ENCODE measurements around the gene CRB2.

DNA sequence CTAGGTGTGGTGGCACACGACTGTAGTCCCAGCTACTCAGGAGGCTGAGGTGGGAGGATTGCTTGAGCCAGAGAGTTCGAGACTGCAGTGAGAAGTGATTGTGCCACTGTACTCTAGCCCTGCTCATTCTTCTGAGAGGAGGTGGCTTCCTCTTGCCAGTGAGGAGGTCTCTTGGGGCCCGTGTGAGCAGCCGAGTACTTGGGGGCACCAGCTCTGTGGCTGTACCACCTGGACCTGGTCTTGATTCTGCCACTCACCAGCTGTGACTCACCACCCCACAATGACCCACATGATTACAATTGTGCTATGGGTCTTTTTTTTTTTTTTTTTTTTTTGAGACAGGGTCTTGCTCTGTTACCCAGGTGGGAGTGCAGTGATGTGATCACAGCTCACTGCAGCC, 18.0 kb upstream of the CRB2 start:
- no peak for TF ChIP-seq HDGF (IDR thresholded peaks at IDR 0.05; ENCODE audit: borderline replicate concordance)
- no peak for TF ChIP-seq BHLHE40 (IDR thresholded peaks at IDR 0.05; ENCODE audit: borderline replicate concordance)
- TF ChIP-seq NFRKB (IDR thresholded peaks at IDR 0.05), result no peak
- no peak for TF ChIP-seq SP1 (IDR thresholded peaks at IDR 0.05)
- no peak for TF ChIP-seq TARDBP (IDR thresholded peaks at IDR 0.05)
